Measurements from ENCODE around the gene PINLYP.

The PINLYP gene

GRCh38 chr19:43561139-43561970, 14.2 kb upstream of the PINLYP start:
- no peak overlapping the region for H3K4ac ChIP-seq (ENCODE audit: low read length)
- H3K9ac ChIP-seq (ENCODE audit: low read depth, low read length, poor library complexity), result peak overlapping the region; percentile 9
- no peaks in the 10 kb centered on the region for H3K27me3 ChIP-seq (ENCODE audit: control insufficient read depth in 3 of 3, insufficient read depth in 3 of 3, low read depth in 1 of 3, low read length in 3 of 3)
- H2BK12ac ChIP-seq (ENCODE audit: low read length), result no peak overlapping the region
- no peak overlapping the region for H3K14ac ChIP-seq (ENCODE audit: low read length)
- H4K8ac ChIP-seq (ENCODE audit: low read depth, low read length), result no peak overlapping the region
- H3K4me1 ChIP-seq (ENCODE audit: control insufficient read depth in 2 of 2, insufficient read depth in 1 of 2, low read depth in 1 of 2, low read length in 2 of 2), result no peaks in the 10 kb centered on the region
- no peak overlapping the region for H3K27ac ChIP-seq (replicated peaks; ENCODE audit: low read length)
- H3K79me1 ChIP-seq (ENCODE audit: low read depth, low read length), result peaks cover 6% of the 10 kb centered on the region
- no peak overlapping the region for H3K4me3 ChIP-seq (ENCODE audit: low read length in 2 of 2)
- no peak overlapping the region for H2BK5ac ChIP-seq (ENCODE audit: low read length)
- no peak overlapping the region for H2AFZ ChIP-seq (ENCODE audit: low read length)
- H3K18ac ChIP-seq (ENCODE audit: low read length), result no peak overlapping the region
- DNase-seq (ENCODE audit: low spot score), result no peak
- H3K9me3 ChIP-seq (replicated peaks in 1 of 2; ENCODE audit: control insufficient read depth in 2 of 2, insufficient read depth in 1 of 2, low read depth in 1 of 2, low read length in 2 of 2), result no peaks in the 10 kb centered on the region
- H2AK5ac ChIP-seq (ENCODE audit: low read depth, low read length), result no peak overlapping the region
- peaks cover 25 to 63% of the 10 kb centered on the region in 2 donors for H3K36me3 ChIP-seq (replicated peaks in 1 of 2; ENCODE audit: control insufficient read depth in 2 of 2, insufficient read depth in 2 of 2, low read length in 2 of 2)
- no peak overlapping the region for H2BK15ac ChIP-seq (ENCODE audit: low read length)
- no peak overlapping the region for H2BK120ac ChIP-seq (ENCODE audit: low read depth, low read length)
- H4K91ac ChIP-seq (ENCODE audit: low read depth, low read length, poor library complexity), result no peak overlapping the region
- no peak overlapping the region for H3K23ac ChIP-seq (ENCODE audit: low read depth, low read length, poor library complexity)
- no CpG with 5 or more reads among the region's 12 CpGs for WGBS, 2 donors (ENCODE audit: extremely low coverage in 2 of 2, insufficient read length in 2 of 2, insufficient replicate concordance in 1 of 2)
- no peak overlapping the region for H3K4me2 ChIP-seq (ENCODE audit: insufficient read depth, low read length, poor library complexity, severe bottlenecking)

DNA sequence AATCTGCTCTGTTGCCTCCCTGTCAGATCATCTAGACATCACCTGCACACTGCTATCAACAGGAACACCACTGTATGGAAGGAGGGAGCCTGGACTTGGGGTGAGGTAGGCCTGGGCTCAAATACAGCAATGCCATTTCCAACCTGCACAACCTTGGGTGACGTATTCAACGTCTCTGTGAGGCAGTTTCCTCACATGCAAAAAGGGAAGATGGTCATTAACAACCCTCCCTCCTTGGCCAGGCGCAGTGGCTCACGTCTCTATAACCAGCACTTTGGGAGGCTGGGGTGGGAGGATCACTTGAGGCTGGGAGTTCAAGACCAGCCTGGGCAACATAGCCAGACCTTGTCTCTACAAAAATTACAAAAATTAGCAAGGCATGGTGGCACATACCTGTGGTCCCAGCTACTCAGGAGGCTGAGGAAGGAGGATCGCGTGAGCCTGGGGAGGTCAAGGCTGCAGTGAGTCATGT, 13.3 kb upstream of the PINLYP start:
- Histone ChIP-seq H2BK12ac (ENCODE audit: low read length) (no peak overlapping the region), H3K27ac (replicated peaks; ENCODE audit: low read length) (no peak overlapping the region), H3K9ac (ENCODE audit: low read depth, low read length, poor library complexity) (no peak overlapping the region), H2BK120ac (ENCODE audit: low read depth, low read length) (no peak overlapping the region), H3K9me3 (replicated peaks in 1 of 2; ENCODE audit: control insufficient read depth in 2 of 2, insufficient read depth in 1 of 2, low read depth in 1 of 2, low read length in 2 of 2) (no peaks in the 10 kb centered on the region), H3K4me2 (ENCODE audit: insufficient read depth, low read length, poor library complexity, severe bottlenecking) (no peak overlapping the region), H3K27me3 (ENCODE audit: control insufficient read depth in 3 of 3, insufficient read depth in 3 of 3, low read depth in 1 of 3, low read length in 3 of 3) (no peaks in the 10 kb centered on the region), H3K14ac (ENCODE audit: low read length) (no peak overlapping the region), H4K8ac (ENCODE audit: low read depth, low read length) (no peak overlapping the region), H2BK15ac (ENCODE audit: low read length) (no peak overlapping the region), H2AFZ (ENCODE audit: low read length) (no peak overlapping the region), H3K23ac (ENCODE audit: low read depth, low read length, poor library complexity) (no peak overlapping the region), H2AK5ac (ENCODE audit: low read depth, low read length) (no peak overlapping the region), H3K4me1 (ENCODE audit: control insufficient read depth in 2 of 2, insufficient read depth in 1 of 2, low read depth in 1 of 2, low read length in 2 of 2) (no peaks in the 10 kb centered on the region), H3K79me1 (ENCODE audit: low read depth, low read length) (peaks cover 6% of the 10 kb centered on the region), H3K18ac (ENCODE audit: low read length) (no peak overlapping the region), H3K36me3 (replicated peaks in 1 of 2; ENCODE audit: control insufficient read depth in 2 of 2, insufficient read depth in 2 of 2, low read length in 2 of 2) (peaks cover 25 to 64% of the 10 kb centered on the region in 2 donors), H3K4me3 (ENCODE audit: low read length in 2 of 2) (no peak overlapping the region), H3K4ac (ENCODE audit: low read length) (no peak overlapping the region), H2BK5ac (ENCODE audit: low read length) (no peak overlapping the region), H4K91ac (ENCODE audit: low read depth, low read length, poor library complexity) (no peak overlapping the region)
- no CpG with 5 or more reads among the region's 6 CpGs for WGBS, 2 donors (ENCODE audit: extremely low coverage in 2 of 2, insufficient read length in 2 of 2, insufficient replicate concordance in 1 of 2)
- no peak for DNase-seq (ENCODE audit: low spot score)

- Histone ChIP-seq H3K4me3 (ENCODE audit: low read length in 2 of 2) (peak overlapping the region in 1 of 2 donors; percentile 51), H3K9ac (ENCODE audit: low read depth, low read length, poor library complexity) (peak overlapping the region; percentile 44), H3K79me1 (ENCODE audit: low read depth, low read length) (peaks cover 6% of the 10 kb centered on the region), H3K27ac (replicated peaks; ENCODE audit: low read length) (no peak overlapping the region), H2BK120ac (ENCODE audit: low read depth, low read length) (no peak overlapping the region), H3K4ac (ENCODE audit: low read length) (no peak overlapping the region), H3K18ac (ENCODE audit: low read length) (peak overlapping the region; percentile 17), H3K23ac (ENCODE audit: low read depth, low read length, poor library complexity) (peak overlapping the region; percentile 80), H2BK5ac (ENCODE audit: low read length) (no peak overlapping the region), H2AK5ac (ENCODE audit: low read depth, low read length) (no peak overlapping the region), H2BK12ac (ENCODE audit: low read length) (no peak overlapping the region), H3K36me3 (replicated peaks in 1 of 2; ENCODE audit: control insufficient read depth in 2 of 2, insufficient read depth in 2 of 2, low read length in 2 of 2) (peaks cover 25 to 63% of the 10 kb centered on the region in 2 donors), H3K27me3 (ENCODE audit: control insufficient read depth in 3 of 3, insufficient read depth in 3 of 3, low read depth in 1 of 3, low read length in 3 of 3) (no peaks in the 10 kb centered on the region), H4K91ac (ENCODE audit: low read depth, low read length, poor library complexity) (no peak overlapping the region), H4K8ac (ENCODE audit: low read depth, low read length) (no peak overlapping the region), H3K4me1 (ENCODE audit: control insufficient read depth in 2 of 2, insufficient read depth in 1 of 2, low read depth in 1 of 2, low read length in 2 of 2) (no peaks in the 10 kb centered on the region), H2BK15ac (ENCODE audit: low read length) (no peak overlapping the region), H3K14ac (ENCODE audit: low read length) (peak overlapping the region; percentile 89), H2AFZ (ENCODE audit: low read length) (no peak overlapping the region), H3K9me3 (replicated peaks in 1 of 2; ENCODE audit: control insufficient read depth in 2 of 2, insufficient read depth in 1 of 2, low read depth in 1 of 2, low read length in 2 of 2) (no peaks in the 10 kb centered on the region), H3K4me2 (ENCODE audit: insufficient read depth, low read length, poor library complexity, severe bottlenecking) (no peak overlapping the region)
- WGBS, 2 donors (ENCODE audit: extremely low coverage in 2 of 2, insufficient read length in 2 of 2, insufficient replicate concordance in 1 of 2), result no CpG with 5 or more reads among the region's 14 CpGs
- no peak for DNase-seq (ENCODE audit: low spot score)
Measured at GRCh38 chr19:43562698-43563241, 12.8 kb upstream of the PINLYP start.

DNA sequence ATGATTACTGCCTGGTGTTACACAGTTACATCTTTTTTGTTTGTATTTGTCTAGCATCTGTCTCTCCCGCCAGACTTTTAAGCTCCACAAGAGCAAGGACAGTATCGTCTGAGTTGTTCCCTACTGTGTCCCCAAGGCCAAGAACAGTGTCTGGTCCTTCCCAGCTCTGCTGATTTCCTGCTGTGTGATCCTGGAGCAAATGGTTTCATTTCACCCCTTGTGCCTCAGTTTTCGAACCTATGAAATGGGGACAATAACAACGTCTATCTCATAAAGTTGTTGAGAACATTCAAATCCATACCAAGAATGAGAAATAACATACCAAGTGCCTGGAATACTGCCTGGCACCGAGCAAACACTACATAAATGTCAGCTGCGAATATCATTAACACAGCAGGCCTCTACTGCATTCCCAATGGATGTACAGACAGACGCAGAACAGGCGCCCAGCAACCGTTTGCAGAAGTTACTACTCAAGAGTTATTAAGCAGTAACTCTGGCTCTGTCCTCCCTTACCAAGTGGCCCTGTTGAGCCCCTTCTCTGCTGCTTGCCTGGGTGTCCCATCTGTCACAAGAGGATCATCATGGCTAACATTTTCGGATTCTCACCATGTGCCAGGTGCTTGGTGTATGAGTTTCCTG, 11.7 kb upstream of the PINLYP start:
- H3K27ac ChIP-seq (replicated peaks; ENCODE audit: low read length), result no peak overlapping the region

More for the DNA sequence above, 11.7 kb upstream of the PINLYP start:
- Histone ChIP-seq H3K4me1 (ENCODE audit: control insufficient read depth in 2 of 2, insufficient read depth in 1 of 2, low read depth in 1 of 2, low read length in 2 of 2) (no peaks in the 10 kb centered on the region), H2BK120ac (ENCODE audit: low read depth, low read length) (no peak overlapping the region), H2BK5ac (ENCODE audit: low read length) (no peak overlapping the region), H2AFZ (ENCODE audit: low read length) (no peak overlapping the region), H3K79me1 (ENCODE audit: low read depth, low read length) (peaks cover 6% of the 10 kb centered on the region), H3K27me3 (ENCODE audit: control insufficient read depth in 3 of 3, insufficient read depth in 3 of 3, low read depth in 1 of 3, low read length in 3 of 3) (no peaks in the 10 kb centered on the region), H3K18ac (ENCODE audit: low read length) (no peak overlapping the region), H3K4me3 (ENCODE audit: low read length in 2 of 2) (no peak overlapping the region), H3K23ac (ENCODE audit: low read depth, low read length, poor library complexity) (no peak overlapping the region), H2AK5ac (ENCODE audit: low read depth, low read length) (no peak overlapping the region), H4K8ac (ENCODE audit: low read depth, low read length) (no peak overlapping the region), H3K9me3 (replicated peaks in 1 of 2; ENCODE audit: control insufficient read depth in 2 of 2, insufficient read depth in 1 of 2, low read depth in 1 of 2, low read length in 2 of 2) (no peaks in the 10 kb centered on the region), H3K4me2 (ENCODE audit: insufficient read depth, low read length, poor library complexity, severe bottlenecking) (no peak overlapping the region), H4K91ac (ENCODE audit: low read depth, low read length, poor library complexity) (no peak overlapping the region), H2BK12ac (ENCODE audit: low read length) (no peak overlapping the region), H3K36me3 (replicated peaks in 1 of 2; ENCODE audit: control insufficient read depth in 2 of 2, insufficient read depth in 2 of 2, low read length in 2 of 2) (peaks cover 23 to 62% of the 10 kb centered on the region in 2 donors), H2BK15ac (ENCODE audit: low read length) (no peak overlapping the region), H3K9ac (ENCODE audit: low read depth, low read length, poor library complexity) (no peak overlapping the region), H3K4ac (ENCODE audit: low read length) (no peak overlapping the region), H3K14ac (ENCODE audit: low read length) (no peak overlapping the region)
- WGBS, 2 donors (ENCODE audit: extremely low coverage in 2 of 2, insufficient read length in 2 of 2, insufficient replicate concordance in 1 of 2), result no CpG with 5 or more reads among the region's 10 CpGs
- no peak for DNase-seq (ENCODE audit: low spot score)

Measured in neuronal stem cell (in vitro differentiated cells).